Measurements from ENCODE around the gene OR7A17. TPM values are rescaled to one million over a fixed set of nuclear protein-coding genes. Genes with fewer than 3 reads are reported as not detected.

The OR7A17 gene
- total RNA-seq, result not detected in 2 replicates

DNA sequence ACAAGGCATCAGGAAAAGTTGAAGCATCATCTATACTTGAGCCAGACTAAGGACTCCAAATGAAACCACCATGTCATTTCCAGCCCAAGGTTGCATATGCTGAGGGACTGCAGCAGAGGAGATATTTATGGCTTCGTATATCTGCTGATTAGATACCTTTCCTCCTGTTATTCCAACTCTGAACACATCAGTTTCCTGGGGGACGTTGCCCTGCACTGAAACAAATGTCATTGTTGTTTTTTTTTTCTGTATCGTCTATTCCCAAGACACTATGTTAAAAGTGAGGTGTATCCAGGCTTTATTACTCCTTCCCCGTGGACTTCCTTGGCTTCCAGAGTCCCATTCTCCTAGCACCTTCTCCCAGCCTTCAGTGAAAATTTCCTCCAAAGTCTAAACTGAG, at the start of gene OR7A17:
TSS of gene OR7A17 (minus strand) at position 101 of the 400 bp plus-strand sequence. CDS start 4,777 bp downstream, outside the sequence.

DNA sequence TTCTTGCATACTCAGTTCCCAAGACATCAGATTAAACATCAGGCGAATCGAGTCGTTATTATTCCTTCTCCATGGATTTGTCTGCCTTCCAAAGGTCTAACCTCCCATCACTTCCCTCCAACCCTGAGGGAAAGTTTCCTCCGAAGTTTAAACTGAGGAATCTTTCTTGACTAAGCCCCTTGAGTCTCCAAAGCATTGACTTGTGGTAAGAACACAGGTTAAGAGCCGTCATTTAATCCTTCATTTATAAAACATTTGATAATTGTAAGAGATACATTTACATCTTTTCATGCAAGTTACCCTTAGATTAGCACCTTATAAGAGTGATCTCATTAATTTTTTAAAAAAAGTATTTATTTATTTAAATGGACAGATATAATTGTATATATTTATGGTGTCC, 37.1 kb downstream of the OR7A17 start, which contains the start of gene OR7A10:
TSS of gene OR7A10 (minus strand) at position 101 of the 400 bp plus-strand sequence. CDS start 7,045 bp downstream, outside the sequence.

DNA sequence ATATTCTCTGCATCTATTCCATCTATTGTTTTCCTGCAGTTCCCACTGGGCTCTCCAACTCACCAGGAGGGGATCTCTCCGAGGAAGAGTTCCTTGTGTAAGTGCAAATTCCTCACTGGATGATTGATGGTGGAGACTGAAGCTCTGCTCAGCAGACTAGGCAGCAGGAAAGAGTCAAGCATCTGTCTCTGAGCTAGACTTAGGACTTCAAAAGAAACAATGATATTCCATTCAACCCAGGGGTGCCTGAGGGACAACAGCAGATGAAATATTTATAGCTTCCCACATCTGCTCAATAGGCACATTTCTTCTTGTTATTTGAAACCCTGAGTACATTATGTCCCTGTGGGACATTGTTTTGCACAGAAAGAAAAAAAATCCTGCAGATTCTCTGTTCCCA, 50.9 kb downstream of the OR7A17 start, which contains the start of the genes OR7A5 and OR7C1:
TSS of gene OR7A5 (minus strand) at position 175 of the 400 bp plus-strand sequence. CDS start 6,944 bp downstream, outside the sequence.
TSS of gene OR7C1 (minus strand) at position 175 of the 400 bp plus-strand sequence. CDS start 35,049 bp downstream, outside the sequence.

Small RNA genes within 50 kb of the gene (small RNA-seq; reads per million reads assigned to genes)
- not detected for gene OR7A18P

Other genes with a start within 250 kb of the OR7A17 start
- not detected in 2 replicates for gene ADGRE3, start 211.3 kb downstream of the OR7A17 start, total RNA-seq
- gene ZNF333, start 196.1 kb downstream of the OR7A17 start, total RNA-seq, result 30.4 and 39.1 TPM in 2 replicates
- gene ADGRE2, start 107.6 kb downstream of the OR7A17 start, total RNA-seq, result 0.16 TPM in 1 of 2 replicates, not detected in the other
- not detected in 2 replicates for gene OR7A5, start 50.9 kb downstream of the OR7A17 start, total RNA-seq
- not detected in 2 replicates for gene OR7C1, start 50.9 kb downstream of the OR7A17 start, total RNA-seq
- not detected in 2 replicates for gene OR7A10, start 37.2 kb downstream of the OR7A17 start, total RNA-seq
- not detected in 2 replicates for gene OR7C2, start 55.4 kb upstream of the OR7A17 start, total RNA-seq
- not detected in 2 replicates for gene SLC1A6, start 93.7 kb upstream of the OR7A17 start, total RNA-seq
- 0.12 TPM in 1 of 2 replicates, not detected in the other for gene CASP14, start 163.3 kb upstream of the OR7A17 start, total RNA-seq
- gene OR1I1, start 196.1 kb upstream of the OR7A17 start, total RNA-seq, result not detected in 2 replicates
- gene SYDE1, start 221.3 kb upstream of the OR7A17 start, total RNA-seq, result 83.4 and 90.7 TPM in 2 replicates